GM12891 (cell line): ENCODE measurements around the gene MRRF.

Source experiments
- PAX5 ChIP-seq: IDR thresholded peaks from 2 replicates; pipeline ENCODE4 v1.6.1; 2011; ENCODE audit warnings: low read length, moderate library complexity, mild to moderate bottlenecking; ENCODE audit not compliant: insufficient read depth, severe bottlenecking
- POLR2A ChIP-seq: IDR thresholded peaks from 2 replicates; pipeline ENCODE4 v1.6.1; 2011; ENCODE audit warnings: low read depth, low read length, control low read depth
- POLR2AphosphoS5 ChIP-seq: IDR thresholded peaks from 2 replicates; pipeline ENCODE4 v1.6.1; 2011; ENCODE audit warnings: low read depth, low read length, control low read depth
- POU2F2 ChIP-seq: IDR thresholded peaks from 2 replicates; pipeline ENCODE4 v1.6.1; 2011; ENCODE audit warnings: low read depth, mild to moderate bottlenecking, control low read depth, low read length, moderate library complexity
- TAF1 ChIP-seq: IDR thresholded peaks from 2 replicates; pipeline ENCODE4 v1.6.1; 2011; ENCODE audit warnings: low read depth, low read length, control low read depth

DNA sequence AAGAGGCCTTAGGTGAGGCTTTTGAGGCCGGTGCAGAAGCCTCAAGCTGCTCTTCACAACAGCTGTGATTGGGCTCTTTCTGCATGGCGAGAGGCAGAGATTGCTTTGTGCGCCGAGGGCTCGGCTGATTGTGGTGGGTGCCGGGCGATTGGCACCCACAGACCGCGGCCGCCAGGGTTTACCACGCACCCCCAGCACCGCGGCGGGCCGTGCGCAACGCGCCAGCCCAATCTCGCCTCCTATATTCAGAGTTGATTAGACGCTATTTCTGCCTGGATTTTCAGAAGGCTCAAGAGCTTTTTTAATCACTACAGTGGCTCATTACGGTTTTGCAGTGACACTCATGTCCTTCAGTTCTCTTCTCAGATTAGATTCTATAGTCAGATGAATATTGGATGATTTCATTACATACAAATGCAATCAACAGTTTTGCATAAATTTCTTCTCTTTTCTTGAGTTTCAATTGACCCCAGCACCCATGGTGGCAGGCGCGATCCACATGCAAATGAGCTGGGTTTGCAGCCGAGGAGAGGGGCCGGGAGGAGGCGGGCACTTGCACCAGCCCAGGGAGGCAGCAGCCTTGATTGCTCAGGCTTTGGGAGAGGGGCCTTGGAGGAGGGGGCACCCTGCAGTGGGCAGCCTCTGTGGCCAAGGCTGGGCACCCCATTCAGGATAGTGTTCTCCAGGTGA is 72.3 kb downstream of the MRRF start:
- TF ChIP-seq TAF1 (no peak), POLR2A (no peak), POU2F2 (no peak), POLR2AphosphoS5 (no peak), PAX5 (no peak)
